ENCODE data around the gene KRT72.

KRT72 gene

GRCh38 chr12:52606581-52607218, 5.4 kb upstream of the KRT72 start:
- TF ChIP-seq EZH2phosphoT487 (IDR thresholded peaks at IDR 0.05; ENCODE audit: borderline replicate concordance, low read length) (no peak), CTCF (IDR thresholded peaks at IDR 0.05; ENCODE audit: low read depth, low read length, poor library complexity, severe bottlenecking) (no peak)
- Histone ChIP-seq H4K20me1 (ENCODE audit: control insufficient read depth, insufficient read depth, low read depth, low read length) (no peaks in the 10 kb centered on the region), H3K9me2 (replicated peaks; ENCODE audit: control insufficient read depth, low read length) (no peaks in the 10 kb centered on the region), H3K27ac (ENCODE audit: low read depth, low read length) (no peak overlapping the region), H3K36me3 (ENCODE audit: control insufficient read depth, low read length) (no peaks in the 10 kb centered on the region), H3F3A (ENCODE audit: control insufficient read depth, insufficient read depth) (no peaks in the 10 kb centered on the region), H3K4me2 (ENCODE audit: low read length) (no peak overlapping the region), H3K79me2 (ENCODE audit: control insufficient read depth, low read length) (no peaks in the 10 kb centered on the region), H3K4me1 (ENCODE audit: control insufficient read depth, low read length) (no peaks in the 10 kb centered on the region), H3K4me3 (ENCODE audit: low read length) (no peak overlapping the region), H3K9me3 (ENCODE audit: control insufficient read depth, insufficient read depth, low read length) (no peaks in the 10 kb centered on the region), H3K27me3 (ENCODE audit: control insufficient read depth, low read length) (peaks cover 5% of the 10 kb centered on the region)

- Histone ChIP-seq H3K4me2 (ENCODE audit: low read length) (no peak overlapping the region), H3K4me1 (ENCODE audit: control insufficient read depth, low read length) (no peaks in the 10 kb centered on the region), H3K27me3 (ENCODE audit: control insufficient read depth, low read length) (peaks cover 4% of the 10 kb centered on the region), H3K79me2 (ENCODE audit: control insufficient read depth, low read length) (no peaks in the 10 kb centered on the region), H3K9me2 (replicated peaks; ENCODE audit: control insufficient read depth, low read length) (no peaks in the 10 kb centered on the region), H4K20me1 (ENCODE audit: control insufficient read depth, insufficient read depth, low read depth, low read length) (no peaks in the 10 kb centered on the region), H3K36me3 (ENCODE audit: control insufficient read depth, low read length) (no peaks in the 10 kb centered on the region), H3K4me3 (ENCODE audit: low read length) (no peak overlapping the region), H3F3A (ENCODE audit: control insufficient read depth, insufficient read depth) (no peaks in the 10 kb centered on the region), H3K9me3 (ENCODE audit: control insufficient read depth, insufficient read depth, low read length) (no peaks in the 10 kb centered on the region), H3K27ac (ENCODE audit: low read depth, low read length) (no peak overlapping the region)
- TF ChIP-seq EZH2phosphoT487 (IDR thresholded peaks at IDR 0.05; ENCODE audit: borderline replicate concordance, low read length) (no peak), CTCF (IDR thresholded peaks at IDR 0.05; ENCODE audit: low read depth, low read length, poor library complexity, severe bottlenecking) (no peak)
Measured at GRCh38 chr12:52606096-52606495, 4.8 kb upstream of the KRT72 start.

- Histone ChIP-seq H3K79me2 (ENCODE audit: control insufficient read depth, low read length) (no peaks in the 10 kb centered on the region), H3K9me2 (replicated peaks; ENCODE audit: control insufficient read depth, low read length) (no peaks in the 10 kb centered on the region), H3K4me1 (ENCODE audit: control insufficient read depth, low read length) (no peaks in the 10 kb centered on the region), H3K36me3 (ENCODE audit: control insufficient read depth, low read length) (no peaks in the 10 kb centered on the region), H3K4me2 (ENCODE audit: low read length) (no peak overlapping the region), H3F3A (ENCODE audit: control insufficient read depth, insufficient read depth) (no peaks in the 10 kb centered on the region), H3K27me3 (ENCODE audit: control insufficient read depth, low read length) (peaks cover 4% of the 10 kb centered on the region), H3K27ac (ENCODE audit: low read depth, low read length) (no peak overlapping the region), H3K9me3 (ENCODE audit: control insufficient read depth, insufficient read depth, low read length) (no peaks in the 10 kb centered on the region), H4K20me1 (ENCODE audit: control insufficient read depth, insufficient read depth, low read depth, low read length) (no peaks in the 10 kb centered on the region), H3K4me3 (ENCODE audit: low read length) (no peak overlapping the region)
- TF ChIP-seq EZH2phosphoT487 (IDR thresholded peaks at IDR 0.05; ENCODE audit: borderline replicate concordance, low read length), result no peak
- no peak for TF ChIP-seq CTCF (IDR thresholded peaks at IDR 0.05; ENCODE audit: low read depth, low read length, poor library complexity, severe bottlenecking)
Measured at GRCh38 chr12:52605542-52605941, 4.3 kb upstream of the KRT72 start.

Measured in DOHH2 (cell line).